ENCODE measurements around the gene ZNF69. TPM values are rescaled to one million over a fixed set of nuclear protein-coding genes. Genes with fewer than 3 reads are reported as not detected.
"Not testable (repeated sequence)": the region's sequence is repeated elsewhere in the genome, so short reads cannot be mapped to it uniquely, and the experiment has no call there.

The ZNF69 gene
- total RNA-seq, 4 donors from 2014 or later = 0.18 to 4.4 (median 1.2) TPM

DNA sequence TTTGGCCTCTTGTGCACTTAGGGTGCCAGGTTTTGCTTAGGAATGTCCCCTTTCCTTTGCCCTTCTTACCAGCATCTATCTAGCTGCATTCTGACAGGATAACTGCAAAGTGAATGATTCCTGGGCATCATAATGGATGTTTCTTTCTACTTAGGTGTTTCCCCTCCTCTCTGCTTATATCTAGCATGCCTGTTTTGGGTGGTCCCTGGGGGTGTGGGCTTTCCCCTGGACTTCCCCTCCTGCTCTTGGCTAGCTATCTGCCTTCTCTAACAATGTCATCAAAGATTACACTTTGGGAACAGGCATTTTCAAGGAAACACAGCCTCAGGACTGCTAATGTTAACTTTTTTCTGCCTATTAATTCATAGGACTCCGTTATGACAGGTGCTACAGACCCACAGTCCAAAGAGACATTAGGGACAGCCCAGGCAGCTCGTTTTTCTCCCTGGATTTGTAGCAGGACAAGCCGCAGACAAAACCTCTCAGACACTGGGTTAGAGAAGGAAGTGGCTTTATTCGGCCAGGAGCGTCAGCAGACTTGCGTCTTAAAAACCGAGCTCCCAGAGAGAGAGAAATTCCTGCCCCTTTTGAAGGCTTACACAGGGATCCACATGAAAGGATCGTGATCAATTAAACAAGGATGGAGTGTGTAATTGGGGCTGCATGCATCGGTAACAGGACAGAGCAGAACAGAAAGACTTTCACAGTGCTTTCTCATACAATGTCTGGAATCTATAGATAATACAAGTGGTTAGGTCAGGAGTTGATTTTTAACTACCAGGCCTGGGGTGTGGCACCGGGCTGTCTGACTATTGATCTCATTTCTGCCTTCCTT lies 54.6 kb downstream of the ZNF69 start:
- peaks cover 4 to 93% (median 43%) of the 10 kb centered on the region in 3 donors for H3K36me3 ChIP-seq

DNA sequence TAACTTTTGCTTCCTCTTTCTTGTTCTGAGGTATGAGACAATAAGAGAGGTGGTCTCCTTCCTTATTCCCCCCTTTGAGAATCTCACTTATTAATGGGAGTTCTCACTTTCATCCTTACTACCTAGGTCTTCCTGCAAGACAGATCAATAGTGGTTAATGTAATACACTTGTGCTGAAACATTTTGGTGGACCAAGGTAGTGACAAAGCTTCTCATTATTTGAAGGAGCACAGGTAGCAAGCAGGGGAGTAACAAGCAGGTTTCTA lies 55.2 kb downstream of the ZNF69 start:
- DNase-seq = no peak
- H3K27me3 ChIP-seq = no peaks in the 10 kb centered on the region
- H3K4me3 ChIP-seq = no peak overlapping the region
- H3K4me1 ChIP-seq = no peaks in the 10 kb centered on the region
- peaks cover 9 to 93% (median 49%) of the 10 kb centered on the region in 3 donors for H3K36me3 ChIP-seq
- intact Hi-C loops (cut with DNase I) = no loop called here
- TF ChIP-seq, protein P1, sequence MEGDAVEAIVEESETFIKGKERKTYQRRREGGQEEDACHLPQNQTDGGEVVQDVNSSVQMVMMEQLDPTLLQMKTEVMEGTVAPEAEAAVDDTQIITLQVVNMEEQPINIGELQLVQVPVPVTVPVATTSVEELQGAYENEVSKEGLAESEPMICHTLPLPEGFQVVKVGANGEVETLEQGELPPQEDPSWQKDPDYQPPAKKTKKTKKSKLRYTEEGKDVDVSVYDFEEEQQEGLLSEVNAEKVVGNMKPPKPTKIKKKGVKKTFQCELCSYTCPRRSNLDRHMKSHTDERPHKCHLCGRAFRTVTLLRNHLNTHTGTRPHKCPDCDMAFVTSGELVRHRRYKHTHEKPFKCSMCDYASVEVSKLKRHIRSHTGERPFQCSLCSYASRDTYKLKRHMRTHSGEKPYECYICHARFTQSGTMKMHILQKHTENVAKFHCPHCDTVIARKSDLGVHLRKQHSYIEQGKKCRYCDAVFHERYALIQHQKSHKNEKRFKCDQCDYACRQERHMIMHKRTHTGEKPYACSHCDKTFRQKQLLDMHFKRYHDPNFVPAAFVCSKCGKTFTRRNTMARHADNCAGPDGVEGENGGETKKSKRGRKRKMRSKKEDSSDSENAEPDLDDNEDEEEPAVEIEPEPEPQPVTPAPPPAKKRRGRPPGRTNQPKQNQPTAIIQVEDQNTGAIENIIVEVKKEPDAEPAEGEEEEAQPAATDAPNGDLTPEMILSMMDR (IDR thresholded peaks at IDR 0.05) = no peak
- no peak for TF ChIP-seq POLR2A (IDR thresholded peaks at IDR 0.05)
- peaks cover 6 to 96% (median 86%) of the 10 kb centered on the region in 3 donors for H3K9me3 ChIP-seq
- no peak overlapping the region for H3K27ac ChIP-seq

More for the DNA sequence above, 54.6 kb downstream of the ZNF69 start:
- 92 to 96% methylated on average over 9 to 10 of the region's 10 CpGs for WGBS, 2 donors
- Histone ChIP-seq H3K4me3 (no peak overlapping the region), H3K4me1 (no peaks in the 10 kb centered on the region), H3K9me3 (peaks cover 6 to 96% (median 83%) of the 10 kb centered on the region in 3 donors), H3K27me3 (no peaks in the 10 kb centered on the region), H3K27ac (no peak overlapping the region)
- no peak for DNase-seq
- intact Hi-C loops (cut with DNase I) = no loop called here
- no peak for TF ChIP-seq POLR2A (IDR thresholded peaks at IDR 0.05)
- TF ChIP-seq, protein P1 (IDR thresholded peaks at IDR 0.05) = no peak

DNA sequence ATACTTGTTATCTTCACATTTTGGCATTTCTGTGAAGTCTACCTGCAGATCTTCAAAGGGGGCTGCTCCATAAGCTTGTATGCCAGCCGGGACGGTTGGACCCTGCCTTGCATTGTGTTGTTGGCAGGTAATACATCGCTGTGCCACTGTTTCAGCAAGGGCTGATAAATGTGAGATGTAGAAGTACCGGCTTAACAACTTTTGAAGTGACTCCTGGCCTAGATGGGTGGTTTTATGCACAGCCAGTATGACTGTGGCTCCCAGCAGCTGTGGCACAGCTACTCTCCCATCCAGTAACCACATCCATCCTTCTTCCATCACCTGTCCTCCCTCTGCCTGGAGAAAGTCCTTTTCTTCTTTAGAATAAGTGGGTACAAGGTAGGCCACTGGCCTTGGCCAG lies 57.1 kb downstream of the ZNF69 start:
- peaks cover 16 to 100% (median 97%) of the 10 kb centered on the region in 3 donors for H3K9me3 ChIP-seq
- no peak for TF ChIP-seq POLR2A (IDR thresholded peaks at IDR 0.05)
- TF ChIP-seq, protein P1 (IDR thresholded peaks at IDR 0.05) = no peak
- intact Hi-C loops (cut with DNase I) = no loop called here
- no peak overlapping the region for H3K27ac ChIP-seq
- H3K4me1 ChIP-seq = no peaks in the 10 kb centered on the region
- no peaks in the 10 kb centered on the region for H3K27me3 ChIP-seq
- DNase-seq = no peak
- no peak overlapping the region for H3K4me3 ChIP-seq
- H3K36me3 ChIP-seq = peaks cover 28 to 100% (median 68%) of the 10 kb centered on the region in 3 donors
- 92 to 97% methylated on average over 4 of the region's 4 CpGs for WGBS, 2 donors

DNA sequence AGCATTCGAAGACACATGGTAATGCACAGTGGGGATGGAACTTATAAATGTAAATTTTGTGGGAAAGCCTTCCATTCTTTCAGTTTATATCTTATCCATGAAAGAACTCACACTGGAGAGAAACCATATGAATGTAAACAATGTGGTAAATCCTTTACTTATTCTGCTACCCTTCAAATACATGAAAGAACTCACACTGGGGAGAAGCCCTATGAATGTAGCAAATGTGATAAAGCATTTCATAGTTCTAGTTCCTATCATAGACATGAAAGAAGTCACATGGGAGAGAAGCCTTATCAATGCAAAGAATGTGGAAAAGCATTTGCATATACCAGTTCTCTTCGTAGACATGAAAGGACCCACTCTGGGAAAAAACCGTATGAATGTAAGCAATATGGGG lies 61.1 kb downstream of the ZNF69 start:
- TF ChIP-seq, protein P1 (IDR thresholded peaks at IDR 0.05) = no peak
- no peak for TF ChIP-seq POLR2A (IDR thresholded peaks at IDR 0.05)
- Histone ChIP-seq H3K36me3 (peaks cover 27 to 85% (median 49%) of the 10 kb centered on the region in 3 donors), H3K9me3 (peaks cover 33 to 100% (median 99%) of the 10 kb centered on the region in 3 donors), H3K27ac (no peak overlapping the region), H3K4me3 (peak overlapping the region in 1 of 4 donors; percentile 9), H3K4me1 (no peaks in the 10 kb centered on the region), H3K27me3 (no peaks in the 10 kb centered on the region)
- WGBS, 2 donors = 93 to 96% methylated on average over 3 of the region's 3 CpGs
- intact Hi-C loops (cut with DNase I) = no loop called here
- no peak for DNase-seq

DNA sequence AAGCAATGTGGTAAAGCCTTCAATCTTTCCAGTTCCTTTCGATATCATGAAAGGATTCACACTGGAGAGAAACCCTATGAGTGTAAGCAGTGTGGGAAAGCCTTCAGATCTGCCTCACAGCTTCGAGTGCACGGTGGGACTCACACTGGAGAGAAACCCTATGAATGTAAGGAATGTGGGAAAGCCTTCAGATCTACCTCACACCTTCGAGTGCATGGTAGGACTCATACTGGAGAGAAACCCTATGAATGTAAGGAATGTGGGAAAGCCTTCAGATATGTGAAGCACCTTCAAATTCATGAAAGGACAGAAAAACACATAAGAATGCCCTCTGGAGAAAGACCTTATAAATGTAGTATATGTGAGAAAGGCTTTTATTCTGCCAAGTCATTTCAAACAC lies 61.6 kb downstream of the ZNF69 start:
- TF ChIP-seq, protein P1 (IDR thresholded peaks at IDR 0.05) = no peak
- no peak for TF ChIP-seq POLR2A (IDR thresholded peaks at IDR 0.05)

DNA sequence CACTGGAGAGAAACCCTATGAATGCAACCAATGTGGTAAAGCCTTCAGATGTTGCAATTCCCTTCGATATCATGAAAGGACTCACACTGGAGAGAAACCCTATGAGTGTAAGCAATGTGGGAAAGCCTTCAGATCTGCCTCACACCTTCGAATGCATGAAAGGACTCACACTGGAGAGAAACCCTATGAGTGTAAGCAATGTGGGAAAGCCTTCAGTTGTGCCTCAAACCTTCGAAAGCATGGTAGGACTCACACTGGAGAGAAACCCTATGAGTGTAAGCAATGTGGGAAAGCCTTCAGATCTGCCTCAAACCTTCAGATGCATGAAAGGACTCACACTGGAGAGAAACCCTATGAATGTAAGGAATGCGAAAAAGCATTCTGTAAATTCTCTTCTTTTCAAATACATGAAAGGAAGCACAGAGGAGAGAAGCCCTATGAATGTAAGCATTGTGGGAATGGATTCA lies 62.1 kb downstream of the ZNF69 start:
- WGBS, 2 donors = 96 to 98% methylated on average over 4 of the region's 4 CpGs
- H3K36me3 ChIP-seq = peaks cover 27 to 75% (median 48%) of the 10 kb centered on the region in 3 donors

More for the DNA sequence above, 61.6 kb downstream of the ZNF69 start:
- intact Hi-C loops (cut with DNase I) = no loop called here
- 93 to 94% methylated on average over 4 of the region's 4 CpGs for WGBS, 2 donors
- Histone ChIP-seq H3K9me3 (peaks cover 33 to 98% (median 97%) of the 10 kb centered on the region in 3 donors), H3K27me3 (no peaks in the 10 kb centered on the region), H3K27ac (no peak overlapping the region), H3K36me3 (peaks cover 27 to 79% (median 49%) of the 10 kb centered on the region in 3 donors), H3K4me3 (peak overlapping the region in 1 of 4 donors; percentile 9), H3K4me1 (no peaks in the 10 kb centered on the region)
- DNase-seq = no peak

More for the DNA sequence above, 62.1 kb downstream of the ZNF69 start:
- Histone ChIP-seq H3K4me3 (peak overlapping the region in 1 of 4 donors; percentile 29), H3K9me3 (peaks cover 30 to 97% (median 96%) of the 10 kb centered on the region in 3 donors)
- H3K27me3 ChIP-seq; DNase-seq; H3K4me1 ChIP-seq; intact Hi-C loops (cut with DNase I); H3K27ac ChIP-seq: not testable (repeated sequence)

Data from esophagus squamous epithelium (tissue), 5 donors.